Measurements from ENCODE around the gene GNAI3. TPM values are rescaled to one million over a fixed set of nuclear protein-coding genes. Genes with fewer than 3 reads are reported as not detected.
A peak's percentile ranks its signal among the peaks of the same experiment; 100 is the strongest.

The GNAI3 gene
- polyA plus RNA-seq, 1 donor (not counting 4 experiments of a cell fraction or from before 2014, with no cell fraction given), result 14.1 TPM

GRCh38 chr1:109603229-109603628, 54.8 kb downstream of the GNAI3 start:
- dilution Hi-C loops (cut with MboI; ENCODE audit: extremely low pct_ligation_motif_present, low sequenced_read_pairs), result no loop called here
- no peaks in the 10 kb centered on the region for H3K79me2 ChIP-seq (ENCODE audit: control insufficient read depth, insufficient read depth, low read length)
- H2AFZ ChIP-seq (ENCODE audit: control insufficient read depth, low read length), result no peak overlapping the region
- H3K9me1 ChIP-seq (ENCODE audit: control insufficient read depth, extremely low read depth, insufficient read depth, low read length), result no peaks in the 10 kb centered on the region
- H3K27ac ChIP-seq (ENCODE audit: control insufficient read depth, insufficient read depth, low read length), result no peak overlapping the region
- no peak overlapping the region for H3K9ac ChIP-seq (ENCODE audit: control insufficient read depth, extremely low read depth, insufficient read depth, low read length)
- DNase-seq (ENCODE audit: low read depth, low spot score) (no peak), FAIRE-seq (peak; percentile 9)
- H3K4me2 ChIP-seq (ENCODE audit: control insufficient read depth, extremely low read depth, insufficient read depth, low read depth, low read length), result no peak overlapping the region
- no peaks in the 10 kb centered on the region for H3K27me3 ChIP-seq (ENCODE audit: control insufficient read depth, extremely low read depth, insufficient read depth, low read length)
- no peak overlapping the region for H3K4me3 ChIP-seq (ENCODE audit: control insufficient read depth in 2 of 3, extremely low read depth in 1 of 3, insufficient read depth in 2 of 3, low read depth in 1 of 3, low read length in 3 of 3)
- H3K9me3 ChIP-seq (ENCODE audit: control insufficient read depth, low read depth, low read length), result no peaks in the 10 kb centered on the region
- TF ChIP-seq CTCF (optimal IDR thresholded peaks at IDR 0.05 in 1 of 3, IDR thresholded peaks at IDR 0.05 in 1 of 3, conservative IDR thresholded peaks at IDR 0.05 in 1 of 3; ENCODE audit: extremely low read depth in 1 of 3, insufficient read depth in 2 of 3, low read length in 3 of 3), result no peak
- no peak for TF ChIP-seq EZH2 (IDR thresholded peaks at IDR 0.05; ENCODE audit: low read length)
- peaks cover 0 to 10% of the 10 kb centered on the region in 2 experiments for H3K36me3 ChIP-seq (ENCODE audit: control insufficient read depth in 2 of 2, extremely low read depth in 1 of 2, insufficient read depth in 2 of 2, low read length in 2 of 2)
- no peaks in the 10 kb centered on the region for H3K4me1 ChIP-seq (ENCODE audit: control insufficient read depth, extremely low read depth, insufficient read depth, low read length)
- no peaks in the 10 kb centered on the region for H4K20me1 ChIP-seq (ENCODE audit: control insufficient read depth, extremely low read depth, insufficient read depth, low read length)

- DNase-seq (ENCODE audit: low read depth, low spot score) (no peak), FAIRE-seq (no peak)
- dilution Hi-C loops (cut with MboI; ENCODE audit: extremely low pct_ligation_motif_present, low sequenced_read_pairs), result no loop called here
- no peaks in the 10 kb centered on the region for H3K9me1 ChIP-seq (ENCODE audit: control insufficient read depth, extremely low read depth, insufficient read depth, low read length)
- H3K4me1 ChIP-seq (ENCODE audit: control insufficient read depth, extremely low read depth, insufficient read depth, low read length), result no peaks in the 10 kb centered on the region
- H3K27ac ChIP-seq (ENCODE audit: control insufficient read depth, insufficient read depth, low read length), result no peak overlapping the region
- H3K4me2 ChIP-seq (ENCODE audit: control insufficient read depth, extremely low read depth, insufficient read depth, low read depth, low read length), result no peak overlapping the region
- no peak overlapping the region for H3K9ac ChIP-seq (ENCODE audit: control insufficient read depth, extremely low read depth, insufficient read depth, low read length)
- no peaks in the 10 kb centered on the region for H3K79me2 ChIP-seq (ENCODE audit: control insufficient read depth, insufficient read depth, low read length)
- H3K27me3 ChIP-seq (ENCODE audit: control insufficient read depth, extremely low read depth, insufficient read depth, low read length), result no peaks in the 10 kb centered on the region
- peaks cover 0 to 5% of the 10 kb centered on the region in 2 experiments for H3K36me3 ChIP-seq (ENCODE audit: control insufficient read depth in 2 of 2, extremely low read depth in 1 of 2, insufficient read depth in 2 of 2, low read length in 2 of 2)
- H3K9me3 ChIP-seq (ENCODE audit: control insufficient read depth, low read depth, low read length), result no peaks in the 10 kb centered on the region
- no peaks in the 10 kb centered on the region for H4K20me1 ChIP-seq (ENCODE audit: control insufficient read depth, extremely low read depth, insufficient read depth, low read length)
- no peak overlapping the region for H3K4me3 ChIP-seq (ENCODE audit: control insufficient read depth in 2 of 3, extremely low read depth in 1 of 3, insufficient read depth in 2 of 3, low read depth in 1 of 3, low read length in 3 of 3)
- TF ChIP-seq CTCF (optimal IDR thresholded peaks at IDR 0.05 in 1 of 3, IDR thresholded peaks at IDR 0.05 in 1 of 3, conservative IDR thresholded peaks at IDR 0.05 in 1 of 3; ENCODE audit: extremely low read depth in 1 of 3, insufficient read depth in 2 of 3, low read length in 3 of 3) (no peak), EZH2 (IDR thresholded peaks at IDR 0.05; ENCODE audit: low read length) (no peak)
- no peak overlapping the region for H2AFZ ChIP-seq (ENCODE audit: control insufficient read depth, low read length)
Observed at GRCh38 chr1:109605381-109605780, 57.0 kb downstream of the GNAI3 start.
